Measurements from ENCODE around the gene MRPL55. TPM values are rescaled to one million over a fixed set of nuclear protein-coding genes. Genes with fewer than 3 reads are reported as not detected.

MRPL55 gene
- total RNA-seq, 1 experiment from 2014 or later, result 57.1 TPM

DNA sequence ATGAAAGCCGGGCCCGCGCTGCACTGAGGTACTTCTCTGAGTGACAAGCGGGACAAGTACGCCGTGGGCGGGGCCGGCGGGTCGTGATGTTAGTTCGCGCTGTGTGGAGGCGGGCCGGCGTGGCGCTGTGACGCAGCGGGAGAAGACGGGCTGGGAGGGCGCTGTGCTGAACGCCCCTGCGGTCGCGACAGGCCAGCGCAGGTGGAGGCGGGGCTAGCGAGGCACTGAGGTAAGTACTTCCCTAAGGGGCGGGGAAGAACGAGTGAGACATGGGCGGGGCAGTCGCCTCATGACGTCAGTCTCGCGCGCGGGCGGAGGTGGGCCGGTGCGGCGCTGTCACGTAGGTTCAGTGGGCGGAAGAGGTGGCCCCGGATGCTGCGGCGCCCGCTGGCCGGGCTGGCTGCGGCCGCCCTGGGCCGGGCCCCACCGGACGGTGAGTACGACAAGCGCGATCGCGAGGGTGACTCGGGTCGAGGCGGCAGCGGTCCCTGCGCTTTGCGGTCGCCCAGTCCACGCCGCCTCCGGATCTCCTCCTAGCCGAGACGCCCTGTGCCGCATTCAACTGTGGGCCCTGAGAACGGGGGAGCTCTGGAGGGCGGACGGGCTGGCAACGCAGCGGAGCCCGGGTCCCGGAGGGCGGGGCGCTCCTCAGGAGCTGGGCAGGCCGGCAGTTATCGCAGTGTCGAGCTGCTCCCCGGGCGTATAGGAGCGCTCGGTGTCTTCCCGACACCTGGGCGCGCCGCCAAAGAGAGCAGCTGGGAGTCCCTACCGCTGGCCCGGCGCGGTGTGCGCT lies 31.0 kb upstream of the MRPL55 start, which contains the start of gene GUK1 (continued):
- TF ChIP-seq ZNF274 (IDR thresholded peaks at IDR 0.05; ENCODE audit: low read depth, low read length), result no peak
- peak; percentile 88 for TF ChIP-seq SIN3A (IDR thresholded peaks at IDR 0.05; ENCODE audit: low read depth)
- peak; percentile 93 for TF ChIP-seq EGR1 (IDR thresholded peaks at IDR 0.05; ENCODE audit: low read depth)
- TF ChIP-seq, protein P1, sequence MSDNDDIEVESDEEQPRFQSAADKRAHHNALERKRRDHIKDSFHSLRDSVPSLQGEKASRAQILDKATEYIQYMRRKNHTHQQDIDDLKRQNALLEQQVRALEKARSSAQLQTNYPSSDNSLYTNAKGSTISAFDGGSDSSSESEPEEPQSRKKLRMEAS (IDR thresholded peaks at IDR 0.05), result peak; percentile 79; the same call in 1 of the 2 replicates
- no peak for TF ChIP-seq EZH2 (IDR thresholded peaks at IDR 0.05)
- TF ChIP-seq SRF (IDR thresholded peaks at IDR 0.05; ENCODE audit: low read depth), result no peak; the same call in 1 of the 2 replicates
- TF ChIP-seq SP1 (IDR thresholded peaks at IDR 0.05; ENCODE audit: low read depth), result peak; percentile 95
- peak; percentile 88 for TF ChIP-seq ZFX (IDR thresholded peaks at IDR 0.05)

DNA sequence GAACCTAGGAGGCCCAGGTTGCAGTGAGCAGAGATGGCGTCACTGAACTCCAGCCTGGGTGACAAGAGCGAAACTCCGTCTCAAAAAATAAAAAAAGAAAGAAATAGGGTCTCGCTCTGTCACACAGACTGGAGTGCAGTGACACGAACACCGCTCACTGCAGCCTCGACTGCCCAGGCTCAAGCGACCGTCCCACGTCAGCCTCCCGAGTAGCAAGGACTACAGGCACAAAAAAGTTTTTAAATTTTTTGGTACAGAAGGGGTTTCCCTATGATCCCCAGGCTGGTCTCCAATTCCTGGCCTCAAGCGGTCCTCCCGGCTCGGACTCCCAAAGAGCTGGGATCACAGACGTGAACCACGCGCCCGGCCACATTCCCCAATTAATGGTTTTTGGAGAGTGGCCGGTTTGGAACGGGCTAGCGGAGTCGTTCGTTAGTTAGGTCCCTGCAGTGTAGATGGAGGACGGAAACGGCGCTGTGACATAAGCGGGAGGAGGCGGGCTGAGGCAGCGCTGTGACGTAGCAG lies 30.4 kb upstream of the MRPL55 start:
- Histone ChIP-seq H3K4me3 (replicated peaks in 1 of 2; ENCODE audit: low read depth in 1 of 2, low read length in 2 of 2) (peak overlapping the region; percentile 83 to 98), H3K36me3 (ENCODE audit: control insufficient read depth in 1 of 2, insufficient read depth in 2 of 2, low read length in 2 of 2) (no peaks in the 10 kb centered on the region), H3K9me2 (ENCODE audit: insufficient read depth) (no peaks in the 10 kb centered on the region), H3K27ac (ENCODE audit: low read depth, low read length) (peak overlapping the region; percentile 56), H3K4me2 (ENCODE audit: low read length) (peak overlapping the region; percentile 95), H4K20me1 (ENCODE audit: insufficient read depth) (no peaks in the 10 kb centered on the region), H3K27me3 (ENCODE audit: insufficient read depth, low read length) (peaks cover 3% of the 10 kb centered on the region; the same call in 1 of the 2 replicates), H3K4me1 (ENCODE audit: control insufficient read depth in 1 of 2, insufficient read depth in 2 of 2, low read length in 2 of 2) (peaks cover 0 to 17% of the 10 kb centered on the region in 2 experiments; a peak in 3 of 4 replicates), H3K79me2 (ENCODE audit: insufficient read depth, low read length) (peaks cover 42% of the 10 kb centered on the region), H3K9ac (ENCODE audit: low read length) (peak overlapping the region; percentile 81), H2AFZ (ENCODE audit: low read depth, low read length, poor library complexity, severe bottlenecking) (no peak overlapping the region), H3K9me3 (ENCODE audit: control insufficient read depth in 1 of 2, insufficient read depth in 1 of 2, low read depth in 1 of 2, low read length in 2 of 2) (no peaks in the 10 kb centered on the region)
- ChIA-PET RAD21 (ENCODE audit: low non-redundant PET in 1 of 2, low total read pairs in 2 of 2, uncharacterized antibody in 2 of 2, unreplicated experiment in 2 of 2) (no interaction called here), CTCF (no interaction called here), POLR2A (no interaction called here)
- ATAC-seq, result peak; percentile 1
- TF ChIP-seq POLR2A (IDR thresholded peaks at IDR 0.05; ENCODE audit: borderline replicate concordance, extremely low read depth, insufficient read depth, insufficient read length) (peak; percentile 40), SIN3A (IDR thresholded peaks at IDR 0.05; ENCODE audit: low read depth) (peak; percentile 62; the same call in 1 of the 2 replicates), YY1 (IDR thresholded peaks at IDR 0.05; ENCODE audit: extremely low read depth, insufficient replicate concordance, low read depth, low read length) (peak; percentile 63), FOSL1 (IDR thresholded peaks at IDR 0.05; ENCODE audit: low read depth) (no peak)
- no peak for DNase-seq (ENCODE audit: low read depth, low spot score)
- intact Hi-C loops (cut with micrococcal nuclease), result no loop called here
- TSS peak; percentile 91 for BruUV-seq (replicated peaks)

Data from HCT116 (cell line).